HepG2 (cell line): ENCODE results near the gene UBE2Q1. TPM values are rescaled to one million over a fixed set of nuclear protein-coding genes. Genes with fewer than 3 reads are reported as not detected.

Source experiments
- BCL6 ChIP-seq: IDR thresholded peaks from 2 replicates; pipeline ENCODE4 v1.6.1; 2016; ENCODE audit warnings: missing genetic modification reagents, missing compliant biosample characterization
- BHLHE40 ChIP-seq: IDR thresholded peaks from 2 replicates; pipeline ENCODE4 v1.6.1; 2011; ENCODE audit warnings: low read length, improper control_type of control experiment
- CC2D1A ChIP-seq: sonication (generic); formaldehyde crosslinking; IDR thresholded peaks from 2 replicates; pipeline ENCODE4 v1.8.1; 2023; ENCODE audit warnings: mild to moderate bottlenecking, missing genetic modification reagents
- CCDC6 ChIP-seq: sonication (generic); formaldehyde crosslinking; IDR thresholded peaks from 2 replicates; pipeline ENCODE4 v1.8.1; 2022; ENCODE audit warnings: mild to moderate bottlenecking, missing genetic modification reagents, moderate library complexity
- HCFC1 ChIP-seq: fragments of 150-350 bp; IDR thresholded peaks from 2 replicates; pipeline ENCODE4 v1.6.1; 2014; ENCODE audit warnings: low read depth, low read length
- HMG20B ChIP-seq: conservative IDR thresholded peaks from 2 replicates; pipeline ENCODE4 v1.6.1; 2016; ENCODE audit warnings: missing genetic modification reagents, missing compliant biosample characterization
- HOXA5 ChIP-seq: sonication (generic); formaldehyde crosslinking; IDR thresholded peaks from 2 replicates; pipeline ENCODE4 v1.4.0; 2020; ENCODE audit warnings: missing genetic modification reagents
- IKZF5 ChIP-seq: IDR thresholded peaks from 2 replicates; pipeline ENCODE4 v1.6.1; 2018; ENCODE audit warnings: missing genetic modification reagents, mild to moderate bottlenecking, missing compliant biosample characterization
- KMT2A ChIP-seq: sonication (generic); formaldehyde crosslinking; IDR thresholded peaks from 2 replicates; pipeline ENCODE4 v1.4.0; 2020; ENCODE audit warnings: missing genetic modification reagents
- PRMT3 ChIP-seq: sonication (generic); formaldehyde crosslinking; IDR thresholded peaks from 2 replicates; pipeline ENCODE4 v1.8.1; 2022; ENCODE audit warnings: low read depth, mild to moderate bottlenecking, moderate library complexity, missing genetic modification reagents, borderline replicate concordance
- SETDB1 ChIP-seq: sonication (generic); formaldehyde crosslinking; IDR thresholded peaks from 2 replicates; pipeline ENCODE4 v1.5.1; 2020; ENCODE audit warnings: missing genetic modification reagents, mild to moderate bottlenecking, borderline replicate concordance
- STAG1 ChIP-seq: sonication (generic); formaldehyde crosslinking; IDR thresholded peaks from 2 replicates; pipeline ENCODE4 v1.4.0; 2020; ENCODE audit warnings: missing genetic modification reagents
- U2AF2 ChIP-seq: fragments of 200-400 bp; formaldehyde crosslinking; IDR thresholded peaks from 2 replicates; pipeline ENCODE4 v1.6.1; 2017; ENCODE audit warnings: low read depth, mild to moderate bottlenecking, low read length
- ZBTB26 ChIP-seq: IDR thresholded peaks from 2 replicates; pipeline ENCODE4 v1.6.1; 2016; ENCODE audit warnings: missing compliant biosample characterization, missing genetic modification reagents, borderline replicate concordance
- ZNF317 ChIP-seq: sonication (generic); formaldehyde crosslinking; IDR thresholded peaks from 2 replicates; pipeline ENCODE4 v1.5.0; 2020; ENCODE audit warnings: mild to moderate bottlenecking, missing genetic modification reagents
- ZNF430 ChIP-seq: sonication (generic); formaldehyde crosslinking; IDR thresholded peaks from 2 replicates; pipeline ENCODE4 v1.9.0; 2021; ENCODE audit warnings: mild to moderate bottlenecking, missing genetic modification reagents
- ZNF737 ChIP-seq: sonication (generic); formaldehyde crosslinking; IDR thresholded peaks from 2 replicates; pipeline ENCODE4 v1.5.0; 2020; ENCODE audit warnings: missing genetic modification reagents, mild to moderate bottlenecking, borderline replicate concordance
- ZSCAN22 ChIP-seq: sonication (generic); formaldehyde crosslinking; IDR thresholded peaks from 2 replicates; pipeline ENCODE4 v1.4.0; 2020; ENCODE audit warnings: mild to moderate bottlenecking, missing genetic modification reagents
- polyA plus RNA-seq, 8 experiments: library from polyadenylated mRNA; depleted of rRNA in 3 of 8; stranded (reverse) in 7 of 8; unstranded in 1 of 8; fragments of >200 nt; fragmentation: Illumina TruSeq in 4 of 8; extraction: Trizol in 4 of 8; gene quantifications; 2 replicates each; pipeline versions ENCODE4 v1.2.1 to v1.2.3, GENCODE V29; 2011 to 2016; ENCODE audit warnings: low read depth in 4 of 8, missing spikeins in 1 of 8, mixed read lengths in 1 of 8; ENCODE audit not compliant: insufficient read depth in 1 of 8
- total RNA-seq, 5 experiments: library from RNA; depleted of rRNA; stranded (reverse); fragments of >200 nt; fragmentation: Illumina TruSeq; extraction: Trizol; gene quantifications; 2 replicates each; pipeline ENCODE4 v1.2.3, GENCODE V29; 2016; ENCODE audit warnings: low read depth in 1 of 5
- TF ChIP-seq, protein P1 (sequence below): sonication (generic); formaldehyde crosslinking; IDR thresholded peaks from 2 replicates; pipeline ENCODE4 v1.4.0; 2020; ENCODE audit warnings: low read depth, missing genetic modification reagents

Gene UBE2Q1
- total and polyA plus RNA-seq, 2 of the 13 experiments (the other 11 are each of a cell fraction or from before 2014, with no cell fraction given), result 11.7 to 41.7 TPM

DNA sequence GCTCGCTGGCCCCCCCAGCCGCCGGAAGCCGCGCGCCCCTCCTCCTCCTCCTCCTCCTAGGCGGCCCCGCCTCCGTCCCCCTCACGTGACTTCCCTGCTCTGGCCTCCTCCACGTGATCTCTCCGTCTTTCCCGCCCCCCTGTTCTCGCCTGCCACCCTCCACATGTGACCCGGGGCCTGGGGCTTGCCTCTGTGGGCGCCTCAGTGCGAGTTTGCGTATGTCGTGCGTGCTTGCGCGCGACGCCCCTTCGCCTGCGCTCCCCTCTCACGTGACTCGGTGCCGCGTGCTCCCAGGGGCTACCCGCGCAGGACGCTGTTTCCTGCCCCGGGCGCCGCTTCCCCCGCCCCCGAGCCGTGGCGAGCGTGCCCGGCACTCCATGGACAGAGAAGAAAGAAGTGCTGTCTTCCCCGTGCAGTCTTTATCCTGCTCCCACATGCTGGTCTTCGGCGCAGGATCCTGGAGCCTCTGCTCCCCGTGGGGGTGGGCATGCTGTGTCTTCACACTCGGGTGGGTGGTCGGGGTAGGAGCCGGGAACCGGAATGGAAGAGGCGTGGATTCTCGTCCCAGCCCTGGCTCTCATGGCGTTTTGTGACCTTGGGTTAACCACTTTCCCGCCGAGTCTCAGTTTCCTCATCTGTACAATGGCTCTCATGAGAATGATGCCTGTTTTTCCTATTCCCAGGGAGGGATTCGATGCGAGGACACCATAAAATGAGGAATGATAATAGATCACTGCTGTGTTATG lies 431 bp upstream of the UBE2Q1 start (continued):
- peak; percentile 91 for TF ChIP-seq IKZF5 (CRISPR knock-in tag)
- peak; percentile 39; the same call in 1 of the 2 replicates for TF ChIP-seq BCL6
- peak; percentile 75 for TF ChIP-seq HMG20B (CRISPR knock-in tag)
- TF ChIP-seq CC2D1A (CRISPR knock-in tag), result no peak
- TF ChIP-seq ZBTB26 (CRISPR knock-in tag), result peak; percentile 93
- peak; percentile 95; the same call in 1 of the 2 replicates for TF ChIP-seq ZNF737
- peak; percentile 90 for TF ChIP-seq ZNF317
- TF ChIP-seq PRMT3, result peak; percentile 99
- no peak; the same call in 1 of the 2 replicates for TF ChIP-seq U2AF2
- TF ChIP-seq HCFC1, result peak; percentile 63
- peak; percentile 94 for TF ChIP-seq SETDB1 (CRISPR knock-in tag)
- TF ChIP-seq ZNF430 (CRISPR knock-in tag), result peak; percentile 100
- TF ChIP-seq HOXA5 (CRISPR knock-in tag), result peak; percentile 78
- TF ChIP-seq KMT2A (CRISPR knock-in tag), result peak; percentile 54
- peak; percentile 99 for TF ChIP-seq BHLHE40
- peak; percentile 89 for TF ChIP-seq ZSCAN22 (CRISPR knock-in tag)
- peak; percentile 99; the same call in 1 of the 2 replicates for TF ChIP-seq CCDC6 (CRISPR knock-in tag)
- TF ChIP-seq STAG1 (CRISPR knock-in tag), result no peak
- TF ChIP-seq, protein P1, sequence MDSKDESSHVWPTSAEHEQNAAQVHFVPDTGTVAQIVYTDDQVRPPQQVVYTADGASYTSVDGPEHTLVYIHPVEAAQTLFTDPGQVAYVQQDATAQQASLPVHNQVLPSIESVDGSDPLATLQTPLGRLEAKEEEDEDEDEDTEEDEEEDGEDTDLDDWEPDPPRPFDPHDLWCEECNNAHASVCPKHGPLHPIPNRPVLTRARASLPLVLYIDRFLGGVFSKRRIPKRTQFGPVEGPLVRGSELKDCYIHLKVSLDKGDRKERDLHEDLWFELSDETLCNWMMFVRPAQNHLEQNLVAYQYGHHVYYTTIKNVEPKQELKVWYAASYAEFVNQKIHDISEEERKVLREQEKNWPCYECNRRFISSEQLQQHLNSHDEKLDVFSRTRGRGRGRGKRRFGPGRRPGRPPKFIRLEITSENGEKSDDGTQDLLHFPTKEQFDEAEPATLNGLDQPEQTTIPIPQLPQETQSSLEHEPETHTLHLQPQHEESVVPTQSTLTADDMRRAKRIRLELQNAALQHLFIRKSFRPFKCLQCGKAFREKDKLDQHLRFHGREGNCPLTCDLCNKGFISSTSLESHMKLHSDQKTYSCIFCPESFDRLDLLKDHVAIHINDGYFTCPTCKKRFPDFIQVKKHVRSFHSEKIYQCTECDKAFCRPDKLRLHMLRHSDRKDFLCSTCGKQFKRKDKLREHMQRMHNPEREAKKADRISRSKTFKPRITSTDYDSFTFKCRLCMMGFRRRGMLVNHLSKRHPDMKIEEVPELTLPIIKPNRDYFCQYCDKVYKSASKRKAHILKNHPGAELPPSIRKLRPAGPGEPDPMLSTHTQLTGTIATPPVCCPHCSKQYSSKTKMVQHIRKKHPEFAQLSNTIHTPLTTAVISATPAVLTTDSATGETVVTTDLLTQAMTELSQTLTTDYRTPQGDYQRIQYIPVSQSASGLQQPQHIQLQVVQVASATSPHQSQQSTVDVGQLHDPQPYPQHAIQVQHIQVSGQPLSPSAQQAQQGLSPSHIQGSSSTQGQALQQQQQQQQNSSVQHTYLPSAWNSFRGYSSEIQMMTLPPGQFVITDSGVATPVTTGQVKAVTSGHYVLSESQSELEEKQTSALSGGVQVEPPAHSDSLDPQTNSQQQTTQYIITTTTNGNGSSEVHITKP, result peak; percentile 25
